K562 (cell line): Measurements from ENCODE around the gene BICC1. TPM values are rescaled to one million over a fixed set of nuclear protein-coding genes. Genes with fewer than 3 reads are reported as not detected.

Experiments
- ATAC-seq: fragments of 200-7000 bp; cut with Tn5 transposase; 3 replicates; pipeline ENCODE4 v1.9.1; 2020; ENCODE audit warnings: moderate library complexity
- BruUV-seq: library from RNA; stranded (reverse); fragments of 400-500 nt; replicated peaks from 2 replicates; lab custom pipeline; 2021; lab: Mats Ljungman, UMichigan
- CTCF ChIA-PET: fragments of 300-600 bp; formaldehyde crosslinking; extraction: SDS; loops from one replicate; lab custom pipeline; 2021; ENCODE audit warnings: low intra/inter-chr PET ratio; lab: Yijun Ruan, JAX
- POLR2A ChIA-PET: fragments of 300-600, 350-650 bp; sonication (Branson Sonifier 250); formaldehyde crosslinking; extraction: SDS; loops from one replicate; lab custom pipeline; 2021; ENCODE audit warnings: antibody characterized with exemption, inconsistent platforms; lab: Yijun Ruan, JAX
- DNase-seq, 4 experiments: peaks; one replicate each; pipeline versions ENCODE4 v3.0.0 to v3.0.0-alpha.2; 2011 to 2018; ENCODE audit warnings: low spot score in 3 of 4, mixed read lengths in 3 of 4; ENCODE audit errors: extremely low read depth in 1 of 4
- FAIRE-seq: peaks from 2 replicates; lab custom pipeline; 2011; peaks lifted over from hg19 to GRCh38; lab: Jason Lieb, UNC
- H2AFZ ChIP-seq: 2 replicates; pipeline ENCODE4 v1.6.0; 2011; ENCODE audit warnings: low read depth, low read length, control low read depth, inconsistent platforms
- H3K27ac ChIP-seq: fragments of 200-600 bp; 3 replicates; pipeline ENCODE4 v1.8.0; 2011; ENCODE audit warnings: low read depth, mild to moderate bottlenecking, control low read depth, inconsistent platforms, low read length, moderate library complexity, mixed read lengths; ENCODE audit errors: extremely low read depth
- H3K27me3 ChIP-seq, 2 experiments: fragments of 300-600 bp in 1 of 2; 2 replicates in 1 of 2; 3 replicates in 1 of 2; pipeline versions ENCODE4 v1.6.0 to v1.8.0; 2011; ENCODE audit warnings: inconsistent platforms in 2 of 2, low read length in 2 of 2, mild to moderate bottlenecking in 1 of 2, mixed read lengths in 1 of 2, moderate library complexity in 1 of 2; ENCODE audit not compliant: control insufficient read depth in 2 of 2, insufficient read depth in 2 of 2
- H3K36me3 ChIP-seq: fragments of 300-600 bp; 3 replicates; pipeline ENCODE4 v1.8.0; 2011; ENCODE audit warnings: mild to moderate bottlenecking, low read length, inconsistent platforms; ENCODE audit not compliant: control insufficient read depth, insufficient read depth
- H3K4me1 ChIP-seq, 2 experiments: fragments of 200-600 bp in 1 of 2; replicated peaks in 1 of 2; 2 replicates in 1 of 2; 3 replicates in 1 of 2; pipeline versions ENCODE4 v1.5.1 to v1.8.0; 2011; ENCODE audit warnings: inconsistent platforms in 2 of 2, low read length in 2 of 2, mild to moderate bottlenecking in 1 of 2, mixed read lengths in 1 of 2, moderate library complexity in 1 of 2; ENCODE audit not compliant: control insufficient read depth in 2 of 2, insufficient read depth in 2 of 2
- H3K4me2 ChIP-seq: 2 replicates; pipeline ENCODE4 v1.6.1; 2011; ENCODE audit warnings: low read length, control low read depth, inconsistent platforms, mixed read lengths; ENCODE audit not compliant: insufficient read depth
- H3K4me3 ChIP-seq: fragments of 200-600 bp; sonication (generic), shearing (Covaris generic); 2 replicates; pipeline ENCODE4 v1.5.1; 2016; ENCODE audit warnings: control low read depth, inconsistent platforms
- H3K79me2 ChIP-seq: fragments of 200-600 bp; 3 replicates; pipeline ENCODE4 v1.8.0; 2011; ENCODE audit warnings: low read length, inconsistent platforms; ENCODE audit not compliant: control insufficient read depth, insufficient read depth
- H3K9ac ChIP-seq, 2 experiments: 2 replicates each; pipeline versions ENCODE4 v1.6.0 to v1.6.1; 2011; ENCODE audit warnings: low read depth in 2 of 2, low read length in 2 of 2, control low read depth in 1 of 2, inconsistent platforms in 1 of 2, mild to moderate bottlenecking in 1 of 2, mixed read lengths in 1 of 2; ENCODE audit not compliant: insufficient read depth in 1 of 2
- H3K9me1 ChIP-seq: one replicate; pipeline ENCODE4 v1.6.0; 2011; ENCODE audit warnings: inconsistent platforms, mild to moderate bottlenecking, low read length, moderate library complexity; ENCODE audit not compliant: control insufficient read depth, insufficient read depth
- H3K9me3 ChIP-seq: replicated peaks from 2 replicates; pipeline ENCODE4 v1.5.1; 2011; ENCODE audit warnings: low read depth, low read length, inconsistent platforms; ENCODE audit not compliant: control insufficient read depth, insufficient read depth
- H4K20me1 ChIP-seq: replicated peaks from 2 replicates; pipeline ENCODE4 v1.6.1; 2011; ENCODE audit warnings: low read length, inconsistent platforms, mixed read lengths; ENCODE audit not compliant: control insufficient read depth, insufficient read depth
- CAMTA2 ChIP-seq: fragments of 250-450 bp; sonication (Bioruptor Pico); conservative IDR thresholded peaks from 2 replicates; pipeline ENCODE4 v1.5.1; 2022
- MAFF ChIP-seq: IDR thresholded peaks from 2 replicates; pipeline ENCODE4 v1.6.1; 2012; ENCODE audit warnings: low read length, improper control_type of control experiment
- MAFG ChIP-seq: fragments of 450-650 bp; conservative IDR thresholded peaks from 2 replicates; pipeline ENCODE4 v1.6.1; 2016; ENCODE audit warnings: missing genetic modification characterization, missing compliant biosample characterization
- MBD2 ChIP-seq: sonication (generic); IDR thresholded peaks from 2 replicates; pipeline ENCODE4 v1.6.1; 2016; ENCODE audit warnings: low read depth, borderline replicate concordance
- THRAP3 ChIP-seq: fragments of 450-650 bp; IDR thresholded peaks from 2 replicates; pipeline ENCODE4 v1.6.1; 2016; ENCODE audit warnings: mild to moderate bottlenecking, inconsistent platforms, borderline replicate concordance
- ZBTB7A ChIP-seq: IDR thresholded peaks from 2 replicates; pipeline ENCODE4 v1.6.1; 2011; ENCODE audit warnings: low read depth, mild to moderate bottlenecking, low read length, moderate library complexity, borderline replicate concordance; ENCODE audit not compliant: control insufficient read depth
- ZNF165 ChIP-seq: fragments of 250-450 bp; sonication (Bioruptor Pico); IDR thresholded peaks from 2 replicates; pipeline ENCODE4 v1.4.0; 2020; ENCODE audit warnings: borderline replicate concordance
- ZNF316 ChIP-seq: fragments of 450-650 bp; IDR thresholded peaks from 2 replicates; pipeline ENCODE4 v1.6.1; 2016
- ZNF444 ChIP-seq: fragments of 250-450 bp; sonication (Bioruptor Pico); IDR thresholded peaks from 2 replicates; pipeline ENCODE4 v1.4.0; 2020; ENCODE audit warnings: mild to moderate bottlenecking, moderate library complexity
- WGBS: fragments of 100-300 bp; shearing (Covaris generic); methylation state at CpG from one replicate; pipeline ENCODE4 v1.1.6; 2016; ENCODE audit warnings: low coverage, mixed read lengths; ENCODE audit not compliant: insufficient coverage; ENCODE audit errors: missing lambda C conversion rate; 5-methylcytosine and 5-hydroxymethylcytosine counted together
- in situ Hi-C: fragments of 300-500 bp; cut with MboI; formaldehyde crosslinking; loops from 4 replicates; pipeline ENCODE4 v1.15.0; 2018; ENCODE audit warnings: inconsistent platforms, mixed read lengths
- intact Hi-C: fragments of 100-400 bp; cut with micrococcal nuclease; formaldehyde crosslinking; loops from 2 replicates; pipeline ENCODE4 v1.14.2; 2022
- polyA plus RNA-seq, 8 experiments: library from polyadenylated mRNA; depleted of rRNA in 4 of 8; stranded (reverse) in 5 of 8; unstranded in 3 of 8; fragments of >200 nt; fragmentation: Nextera tagmentation in 2 of 8; fragmentation: Illumina TruSeq in 1 of 8; extraction: Ambion mirVana in 2 of 8; extraction: Trizol in 1 of 8; gene quantifications; 2 replicates each; pipeline versions ENCODE4 v1.2.1 to v1.2.3, GENCODE V29; 2011 to 2014; ENCODE audit warnings: inconsistent platforms in 1 of 8, missing spikeins in 1 of 8
- total RNA-seq, 7 experiments: library from RNA; depleted of rRNA in 6 of 7; stranded (reverse); fragments of >200 nt in 6 of 7; fragmentation: Illumina TruSeq in 2 of 7; extraction: Trizol in 2 of 7; gene quantifications; 2 replicates each; pipeline versions ENCODE4 v1.2.1 to v1.2.3, GENCODE V29; 2011 to 2021; ENCODE audit warnings: low replicate concordance in 1 of 7

Gene BICC1
- total and polyA plus RNA-seq, 9 of the 15 experiments (the other 6 are each of a cell fraction or from before 2014, with no cell fraction given) = not detected

GRCh38 chr10:58517491-58518355 is 5.1 kb downstream of the BICC1 start:
- TF ChIP-seq MAFF = peak; percentile 16; the same call in 1 of the 2 replicates
- no peak for TF ChIP-seq THRAP3
- TF ChIP-seq CAMTA2 (CRISPR knock-in tag) = no peak
- no peak for TF ChIP-seq ZBTB7A
- peak; percentile 36; the same call in 1 of the 2 replicates for TF ChIP-seq ZNF316
- TF ChIP-seq MAFG = 0 out of 2 replicates have a peak, but pooled peaks have one; percentile 16
- TF ChIP-seq ZNF444 = no peak
- no peak for TF ChIP-seq ZNF165 (CRISPR knock-in tag)
- no peak for TF ChIP-seq MBD2
- no peak for DNase-seq
- H3K4me2 ChIP-seq = no peak overlapping the region
- ATAC-seq = no peak
- no peaks in the 10 kb centered on the region for H4K20me1 ChIP-seq
- no peaks in the 10 kb centered on the region for H3K36me3 ChIP-seq
- in situ Hi-C loops (no loop called here), intact Hi-C loops (loop anchor here (10.0 kb wide), 1 partner anchor 203 kb away; no protein-coding TSS in a partner anchor)
- no peaks in the 10 kb centered on the region for H3K9me3 ChIP-seq
- peaks cover 0 to 4% of the 10 kb centered on the region in 2 experiments; a peak in 1 of 5 replicates for H3K4me1 ChIP-seq
- no peaks in the 10 kb centered on the region for H3K79me2 ChIP-seq
- H3K9me1 ChIP-seq = no peaks in the 10 kb centered on the region
- no peaks in the 10 kb centered on the region for H3K27me3 ChIP-seq
- ChIA-PET CTCF (no interaction called here), POLR2A (no interaction called here)
- no peak for FAIRE-seq
- H3K9ac ChIP-seq = no peak overlapping the region
- WGBS = 0% methylated on average over 4 of the region's 4 CpGs
- H2AFZ ChIP-seq = no peak overlapping the region
- no peak overlapping the region for H3K27ac ChIP-seq
- H3K4me3 ChIP-seq = no peak overlapping the region
- BruUV-seq = no TSS peak
